H9 (cell line): Measurements from ENCODE around the gene SLC16A6. TPM values are rescaled to one million over a fixed set of nuclear protein-coding genes. Genes with fewer than 3 reads are reported as not detected.

ENCODE experiments used
- DNase-seq: peaks from one replicate; pipeline ENCODE4 v3.0.0-alpha.2; 2017
- H2AFZ ChIP-seq: one replicate; pipeline ENCODE4 v1.6.1; 2013; ENCODE audit warnings: mild to moderate bottlenecking, low read length, control low read depth, moderate library complexity
- H2AK5ac ChIP-seq: 2 replicates; pipeline ENCODE4 v1.6.1; 2013; ENCODE audit warnings: low read length, control low read depth, mixed read lengths; ENCODE audit not compliant: insufficient read length
- H2BK120ac ChIP-seq: one replicate; pipeline ENCODE4 v1.6.1; 2013; ENCODE audit warnings: low read depth, mild to moderate bottlenecking, low read length, control low read depth, inconsistent platforms; ENCODE audit not compliant: poor library complexity, severe bottlenecking
- H2BK12ac ChIP-seq: 2 replicates; pipeline ENCODE4 v1.6.1; 2013; ENCODE audit warnings: low read length, control low read depth, mixed read lengths, low read depth; ENCODE audit not compliant: insufficient read length
- H2BK15ac ChIP-seq: 2 replicates; pipeline ENCODE4 v1.6.1; 2013; ENCODE audit warnings: low read depth, low read length, control low read depth
- H2BK20ac ChIP-seq: one replicate; pipeline ENCODE4 v1.6.1; 2013; ENCODE audit warnings: low read depth, mild to moderate bottlenecking, low read length, control low read depth, inconsistent platforms; ENCODE audit not compliant: poor library complexity, severe bottlenecking
- H2BK5ac ChIP-seq: 2 replicates; pipeline ENCODE4 v1.6.1; 2013; ENCODE audit warnings: low read length, control low read depth, mixed read lengths; ENCODE audit not compliant: insufficient read length
- H3K14ac ChIP-seq: 2 replicates; pipeline ENCODE4 v1.6.1; 2013; ENCODE audit warnings: low read length, control low read depth; ENCODE audit not compliant: insufficient read depth
- H3K18ac ChIP-seq: 2 replicates; pipeline ENCODE4 v1.6.1; 2013; ENCODE audit warnings: low read depth, mild to moderate bottlenecking, mixed read lengths, low read length, control low read depth; ENCODE audit not compliant: insufficient read length
- H3K23ac ChIP-seq: 2 replicates; pipeline ENCODE4 v1.6.1; 2013; ENCODE audit warnings: low read length, control low read depth, mixed read lengths, low read depth; ENCODE audit not compliant: insufficient read length
- H3K23me2 ChIP-seq: 2 replicates; pipeline ENCODE4 v1.6.1; 2013; ENCODE audit warnings: low read depth, mild to moderate bottlenecking, mixed read lengths, low read length, control low read depth; ENCODE audit not compliant: insufficient read length, poor library complexity, severe bottlenecking
- H3K27ac ChIP-seq: 2 replicates; pipeline ENCODE4 v1.5.1; 2013; ENCODE audit warnings: low read length, control low read depth, mixed read lengths, low read depth; ENCODE audit not compliant: insufficient read length
- H3K27me3 ChIP-seq: 2 replicates; pipeline ENCODE4 v1.6.1; 2013; ENCODE audit warnings: low read length, control low read depth, inconsistent platforms; ENCODE audit not compliant: insufficient read depth
- H3K4ac ChIP-seq: 2 replicates; pipeline ENCODE4 v1.6.1; 2013; ENCODE audit warnings: low read depth, mild to moderate bottlenecking, control low read depth, inconsistent platforms, low read length, moderate library complexity
- H3K4me1 ChIP-seq: 2 replicates; pipeline ENCODE4 v1.6.1; 2013; ENCODE audit warnings: low read length, control low read depth, inconsistent platforms; ENCODE audit not compliant: insufficient read depth
- H3K4me2 ChIP-seq: 2 replicates; pipeline ENCODE4 v1.6.1; 2013; ENCODE audit warnings: low read length, control low read depth, mixed read lengths; ENCODE audit not compliant: insufficient read length, insufficient read depth
- H3K56ac ChIP-seq: 2 replicates; pipeline ENCODE4 v1.6.1; 2013; ENCODE audit warnings: low read depth, mild to moderate bottlenecking, mixed read lengths, low read length, control low read depth; ENCODE audit not compliant: insufficient read length
- H3K79me1 ChIP-seq: 2 replicates; pipeline ENCODE4 v1.6.1; 2013; ENCODE audit warnings: low read depth, mild to moderate bottlenecking, moderate library complexity, low read length, control low read depth, inconsistent platforms; ENCODE audit not compliant: insufficient read depth, poor library complexity, severe bottlenecking
- H3K79me2 ChIP-seq: 2 replicates; pipeline ENCODE4 v1.6.1; 2013; ENCODE audit warnings: low read length, control low read depth, inconsistent platforms; ENCODE audit not compliant: insufficient read depth
- H3K9ac ChIP-seq: 2 replicates; pipeline ENCODE4 v1.6.1; 2013; ENCODE audit warnings: low read length, control low read depth, mixed read lengths; ENCODE audit not compliant: insufficient read length; ENCODE audit errors: extremely low read depth
- H3K9me3 ChIP-seq: one replicate; pipeline ENCODE4 v1.6.1; 2013; ENCODE audit warnings: low read depth, low read length, inconsistent platforms; ENCODE audit not compliant: control insufficient read depth
- H3T11ph ChIP-seq: one replicate; pipeline ENCODE4 v1.6.1; 2013; ENCODE audit warnings: mild to moderate bottlenecking, low read length, control low read depth, inconsistent platforms
- H4K20me1 ChIP-seq: one replicate; pipeline ENCODE4 v1.6.1; 2013; ENCODE audit not compliant: control insufficient read depth, insufficient read length, insufficient read depth
- H4K5ac ChIP-seq: 2 replicates; pipeline ENCODE4 v1.6.1; 2013; ENCODE audit warnings: low read depth, mild to moderate bottlenecking, mixed read lengths, low read length, control low read depth; ENCODE audit not compliant: insufficient read length
- H4K8ac ChIP-seq: replicated peaks from 2 replicates; pipeline ENCODE4 v1.6.1; 2013; ENCODE audit warnings: low read length, control low read depth, mixed read lengths, low read depth; ENCODE audit not compliant: insufficient read length
- H4K91ac ChIP-seq: 2 replicates; pipeline ENCODE4 v1.6.1; 2013; ENCODE audit warnings: low read depth, mild to moderate bottlenecking, moderate library complexity, mixed read lengths, low read length, control low read depth; ENCODE audit not compliant: insufficient read length
- H3K27ac Mint-ChIP-seq, 3 experiments: 2 replicates in 2 of 3; 3 replicates in 1 of 3; pipeline ENCODE4 v1.8.0; 2020 to 2021; ENCODE audit warnings: mixed read lengths in 3 of 3, mild to moderate bottlenecking in 1 of 3, moderate library complexity in 1 of 3
- H3K27me3 Mint-ChIP-seq: 2 replicates; pipeline ENCODE4 v1.8.0; 2021; ENCODE audit warnings: low read depth, mild to moderate bottlenecking, moderate library complexity, mixed read lengths
- H3K36me3 Mint-ChIP-seq, 3 experiments: 2 replicates in 2 of 3; 3 replicates in 1 of 3; pipeline ENCODE4 v1.8.0; 2020 to 2021; ENCODE audit warnings: low read depth in 3 of 3, mixed read lengths in 3 of 3; ENCODE audit not compliant: insufficient read depth in 1 of 3
- H3K4me1 Mint-ChIP-seq, 2 experiments: 2 replicates each; pipeline ENCODE4 v1.8.0; 2020; ENCODE audit warnings: mixed read lengths in 2 of 2
- H3K4me3 Mint-ChIP-seq, 2 experiments: 2 replicates in 1 of 2; 3 replicates in 1 of 2; pipeline ENCODE4 v1.8.0; 2020 to 2021; ENCODE audit warnings: mild to moderate bottlenecking in 2 of 2, mixed read lengths in 2 of 2, moderate library complexity in 1 of 2
- H3K9me3 Mint-ChIP-seq, 2 experiments: 2 replicates in 1 of 2; 3 replicates in 1 of 2; pipeline ENCODE4 v1.8.0; 2020; ENCODE audit warnings: mild to moderate bottlenecking in 2 of 2, mixed read lengths in 2 of 2, moderate library complexity in 1 of 2
- CTCF ChIP-seq: fragments of 200-600 bp; sonication (generic); conservative IDR thresholded peaks from 3 replicates; pipeline ENCODE4 v1.8.0; 2021; ENCODE audit warnings: antibody characterized with exemption, mild to moderate bottlenecking
- WGBS: extraction: QIAGEN DNeasy Blood & Tissue Kit; methylation state at CpG from one replicate; pipeline ENCODE4 v1.1.7; 2013; ENCODE audit warnings: missing lambda C conversion rate, low lambda C conversion rate, mixed read lengths; ENCODE audit not compliant: insufficient read length; ENCODE audit errors: extremely low coverage; 5-methylcytosine and 5-hydroxymethylcytosine counted together
- total RNA-seq: library from RNA; stranded (reverse); gene quantifications from 2 replicates; pipeline ENCODE4 v1.2.1, GENCODE V29; 2021

Gene SLC16A6
- total RNA-seq, 1 experiment from 2014 or later, result 0.33 TPM

- Mint-ChIP-seq H3K4me3 (peak within 1 kb of the TSS; percentile 94 to 95), H3K27ac (peak within 1 kb of the TSS; percentile 38 to 96 (median 91); a peak in 4 of 7 replicates), H3K36me3 (peaks cover 2 to 22% (median 19%) of the 10 kb centered on the region in 3 experiments; a peak in 6 of 7 replicates), H3K9me3 (no peaks in the 10 kb centered on the region), H3K4me1 (peaks cover 12 to 13% of the 10 kb centered on the region in 2 experiments), H3K27me3 (no peaks in the 10 kb centered on the region; the same call in 1 of the 2 replicates)
- no peak within 1 kb of the TSS for H2BK5ac ChIP-seq
- H2BK20ac ChIP-seq, result no peak within 1 kb of the TSS
- no peak within 1 kb of the TSS for H2AK5ac ChIP-seq
- no peak for TF ChIP-seq CTCF
- H3K4me1 ChIP-seq, result no peaks in the 10 kb centered on the region
- no peak within 1 kb of the TSS for H4K91ac ChIP-seq
- peak within 1 kb of the TSS; percentile 69 for H3K14ac ChIP-seq
- peak within 1 kb of the TSS; percentile 67 for H3K4me2 ChIP-seq
- no peak within 1 kb of the TSS for H2BK120ac ChIP-seq
- no peak within 1 kb of the TSS for H3K56ac ChIP-seq
- no peak within 1 kb of the TSS for H4K8ac ChIP-seq
- no peak within 1 kb of the TSS for H3T11ph ChIP-seq
- H3K79me2 ChIP-seq, result no peaks in the 10 kb centered on the region
- no peak within 1 kb of the TSS for H3K23ac ChIP-seq
- H3K18ac ChIP-seq, result peak within 1 kb of the TSS; percentile 85
- no peaks in the 10 kb centered on the region for H3K9me3 ChIP-seq
- no peaks in the 10 kb centered on the region for H3K27me3 ChIP-seq
- H3K27ac ChIP-seq, result no peak within 1 kb of the TSS
- WGBS, result no CpG with 5 or more reads among the region's 97 CpGs
- no peaks in the 10 kb centered on the region for H3K79me1 ChIP-seq
- no peak within 1 kb of the TSS for H2AFZ ChIP-seq
- peak within 1 kb of the TSS; percentile 48 for H3K9ac ChIP-seq
- H4K20me1 ChIP-seq, result peaks cover 3% of the 10 kb centered on the region
- H4K5ac ChIP-seq, result no peak within 1 kb of the TSS
- no peak within 1 kb of the TSS for H2BK15ac ChIP-seq
- peak; percentile 95 for DNase-seq
- H2BK12ac ChIP-seq, result no peak within 1 kb of the TSS
- H3K23me2 ChIP-seq, result no peaks in the 10 kb centered on the region
- no peak within 1 kb of the TSS for H3K4ac ChIP-seq
Observed at GRCh38 chr17:68247445-68248198, 43.3 kb downstream of the SLC16A6 start, which contains the start of gene AMZ2. TSS of gene AMZ2 (plus strand) at chr17:68248043. CDS start at chr17:68250188, 2,145 bp downstream.
